Fibroblast of lung (primary cell): ENCODE measurements around the gene GPR84.

Experiments
- EZH2 ChIP-seq: IDR thresholded peaks from 2 replicates; pipeline ENCODE4 v1.5.1; 2012; ENCODE audit warnings: low read length, control low read depth, mild to moderate bottlenecking; ENCODE audit errors: missing control alignments
- TF ChIP-seq, protein P1 (sequence below), 2 donors: IDR thresholded peaks in 1 of 2; conservative IDR thresholded peaks in 1 of 2; 1 replicate in 1 of 2; 2 replicates in 1 of 2; pipeline ENCODE4 v1.5.1; 2011 to 2012; ENCODE audit warnings: low read length in 2 of 2, control low read depth in 1 of 2, inconsistent platforms in 1 of 2, low read depth in 1 of 2, mild to moderate bottlenecking in 1 of 2

DNA sequence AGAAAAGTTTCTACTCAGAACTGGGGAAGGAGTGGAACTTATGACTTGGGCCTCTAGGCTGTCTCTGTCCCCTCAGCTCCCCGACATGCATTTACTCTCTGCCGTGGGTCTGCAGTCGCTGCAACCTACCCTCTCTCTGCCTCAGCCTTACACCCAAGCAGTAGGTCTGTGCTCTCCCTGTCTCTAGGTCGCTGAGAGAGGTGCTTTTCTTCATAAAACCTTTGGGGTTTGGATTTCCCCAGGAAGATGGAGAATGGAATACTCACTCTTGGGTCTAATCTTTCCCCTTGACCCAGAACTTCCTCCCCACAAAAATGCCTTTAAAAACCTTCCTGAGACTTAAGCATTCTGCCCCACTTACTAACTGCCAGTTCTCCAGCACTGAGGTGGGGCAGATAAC, 12.9 kb downstream of the GPR84 start:
- TF ChIP-seq EZH2, result no peak
- TF ChIP-seq, protein P1, sequence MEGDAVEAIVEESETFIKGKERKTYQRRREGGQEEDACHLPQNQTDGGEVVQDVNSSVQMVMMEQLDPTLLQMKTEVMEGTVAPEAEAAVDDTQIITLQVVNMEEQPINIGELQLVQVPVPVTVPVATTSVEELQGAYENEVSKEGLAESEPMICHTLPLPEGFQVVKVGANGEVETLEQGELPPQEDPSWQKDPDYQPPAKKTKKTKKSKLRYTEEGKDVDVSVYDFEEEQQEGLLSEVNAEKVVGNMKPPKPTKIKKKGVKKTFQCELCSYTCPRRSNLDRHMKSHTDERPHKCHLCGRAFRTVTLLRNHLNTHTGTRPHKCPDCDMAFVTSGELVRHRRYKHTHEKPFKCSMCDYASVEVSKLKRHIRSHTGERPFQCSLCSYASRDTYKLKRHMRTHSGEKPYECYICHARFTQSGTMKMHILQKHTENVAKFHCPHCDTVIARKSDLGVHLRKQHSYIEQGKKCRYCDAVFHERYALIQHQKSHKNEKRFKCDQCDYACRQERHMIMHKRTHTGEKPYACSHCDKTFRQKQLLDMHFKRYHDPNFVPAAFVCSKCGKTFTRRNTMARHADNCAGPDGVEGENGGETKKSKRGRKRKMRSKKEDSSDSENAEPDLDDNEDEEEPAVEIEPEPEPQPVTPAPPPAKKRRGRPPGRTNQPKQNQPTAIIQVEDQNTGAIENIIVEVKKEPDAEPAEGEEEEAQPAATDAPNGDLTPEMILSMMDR (conservative IDR thresholded peaks at IDR 0.05 in 1 of 2, IDR thresholded peaks at IDR 0.05 in 1 of 2; ENCODE audit: low read depth in 1 of 2, low read length in 2 of 2), result no peak
